ENCODE measurements around the gene MAST4. TPM values are rescaled to one million over a fixed set of nuclear protein-coding genes. Genes with fewer than 3 reads are reported as not detected.

Gene MAST4
- total RNA-seq, 1 donor from 2014 or later, result 0.99 TPM

- Mint-ChIP-seq H3K36me3 (no peaks in the 10 kb centered on the region), H3K4me3 (no peak overlapping the region), H3K4me1 (no peaks in the 10 kb centered on the region), H3K27me3 (ENCODE audit: insufficient read depth, low read depth) (peaks cover 3% of the 10 kb centered on the region), H3K9me3 (no peaks in the 10 kb centered on the region), H3K27ac (no peak overlapping the region)
- Histone ChIP-seq H3K4me2 (no peak overlapping the region), H3K36me3 (no peaks in the 10 kb centered on the region), H3F3A (ENCODE audit: low read depth) (no peaks in the 10 kb centered on the region), H3K27ac (no peak overlapping the region), H4K20me1 (ENCODE audit: low read depth) (no peaks in the 10 kb centered on the region), H2AFZ (replicated peaks) (no peak overlapping the region), H3K9ac (no peak overlapping the region), H3K9me3 (ENCODE audit: low read depth) (no peaks in the 10 kb centered on the region), H3K4me3 (no peak overlapping the region), H3K27me3 (no peaks in the 10 kb centered on the region), H3K4me1 (peaks cover 3% of the 10 kb centered on the region), H3K79me2 (ENCODE audit: low read depth) (no peaks in the 10 kb centered on the region)
- no peak for DNase-seq (ENCODE audit: low spot score)
- TF ChIP-seq EZH2phosphoT487 (IDR thresholded peaks at IDR 0.05) (no peak), CTCF (IDR thresholded peaks at IDR 0.05) (no peak), EZH2 (IDR thresholded peaks at IDR 0.05) (no peak)
Measured at GRCh38 chr5:66850354-66851075, 254.3 kb downstream of the MAST4 start.

- no peaks in the 10 kb centered on the region for H3K9me3 Mint-ChIP-seq
- no peaks in the 10 kb centered on the region for H3K36me3 ChIP-seq
- H3K4me1 ChIP-seq, result peaks cover 3% of the 10 kb centered on the region
- H3K79me2 ChIP-seq (ENCODE audit: low read depth), result no peaks in the 10 kb centered on the region
- no peaks in the 10 kb centered on the region for H3K36me3 Mint-ChIP-seq
- H3K27ac Mint-ChIP-seq, result no peak overlapping the region
- no peaks in the 10 kb centered on the region for H3F3A ChIP-seq (ENCODE audit: low read depth)
- H3K9ac ChIP-seq, result no peak overlapping the region
- no peak overlapping the region for H2AFZ ChIP-seq (replicated peaks)
- TF ChIP-seq EZH2 (IDR thresholded peaks at IDR 0.05), result no peak
- no peak for TF ChIP-seq EZH2phosphoT487 (IDR thresholded peaks at IDR 0.05)
- no peak for TF ChIP-seq CTCF (IDR thresholded peaks at IDR 0.05)
- H3K27me3 Mint-ChIP-seq (ENCODE audit: insufficient read depth, low read depth), result peaks cover 3% of the 10 kb centered on the region
- no peak overlapping the region for H3K27ac ChIP-seq
- DNase-seq (ENCODE audit: low spot score), result no peak
- H3K27me3 ChIP-seq, result no peaks in the 10 kb centered on the region
- no peak overlapping the region for H3K4me3 Mint-ChIP-seq
- no peaks in the 10 kb centered on the region for H3K9me3 ChIP-seq (ENCODE audit: low read depth)
- H3K4me2 ChIP-seq, result no peak overlapping the region
- no peaks in the 10 kb centered on the region for H4K20me1 ChIP-seq (ENCODE audit: low read depth)
- no peak overlapping the region for H3K4me3 ChIP-seq
- no peaks in the 10 kb centered on the region for H3K4me1 Mint-ChIP-seq
Measured at GRCh38 chr5:66851306-66851705, 255.1 kb downstream of the MAST4 start.

GRCh38 chr5:66854416-66854815 is 258.2 kb downstream of the MAST4 start:
- DNase-seq (ENCODE audit: low spot score), result no peak
- H4K20me1 ChIP-seq (ENCODE audit: low read depth), result no peaks in the 10 kb centered on the region
- no peak overlapping the region for H3K4me2 ChIP-seq
- H3K36me3 ChIP-seq, result no peaks in the 10 kb centered on the region
- Mint-ChIP-seq H3K4me3 (no peak overlapping the region), H3K27me3 (ENCODE audit: insufficient read depth, low read depth) (peaks cover 3% of the 10 kb centered on the region), H3K4me1 (no peaks in the 10 kb centered on the region), H3K27ac (no peak overlapping the region), H3K36me3 (no peaks in the 10 kb centered on the region), H3K9me3 (no peaks in the 10 kb centered on the region)
- no peak overlapping the region for H3K27ac ChIP-seq
- H3K9ac ChIP-seq, result no peak overlapping the region
- TF ChIP-seq EZH2 (IDR thresholded peaks at IDR 0.05) (no peak), CTCF (IDR thresholded peaks at IDR 0.05) (no peak), EZH2phosphoT487 (IDR thresholded peaks at IDR 0.05) (no peak)
- no peaks in the 10 kb centered on the region for H3K9me3 ChIP-seq (ENCODE audit: low read depth)
- peaks cover 3% of the 10 kb centered on the region for H3K4me1 ChIP-seq
- no peaks in the 10 kb centered on the region for H3F3A ChIP-seq (ENCODE audit: low read depth)
- no peaks in the 10 kb centered on the region for H3K79me2 ChIP-seq (ENCODE audit: low read depth)
- no peak overlapping the region for H3K4me3 ChIP-seq
- no peaks in the 10 kb centered on the region for H3K27me3 ChIP-seq
- no peak overlapping the region for H2AFZ ChIP-seq (replicated peaks)

Measured in neural progenitor cell (in vitro differentiated cells).